ENCODE measurements around the gene RPL10.

The RPL10 gene

DNA sequence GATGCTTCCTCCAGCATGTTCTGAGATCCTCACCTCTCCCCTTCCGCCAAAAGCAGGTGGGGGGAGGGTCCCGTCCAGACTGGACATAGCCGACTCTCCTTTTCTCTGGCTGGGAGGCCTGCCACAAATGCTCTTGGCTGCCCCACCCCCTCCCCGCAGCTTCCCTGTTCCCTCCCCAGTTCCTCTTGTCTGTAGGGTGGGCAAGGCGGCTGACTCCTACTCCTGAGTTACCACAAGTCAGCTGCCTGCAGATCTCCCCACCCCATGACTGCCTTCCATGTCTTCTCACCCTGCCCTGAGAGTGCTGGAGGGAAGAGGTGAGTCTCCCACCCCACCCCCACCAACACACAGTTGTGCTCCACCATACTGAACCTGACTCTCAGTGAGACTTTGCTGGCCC is 33.2 kb downstream of the RPL10 start:
- peak; percentile 74 to 88 (median 86) for DNase-seq

DNA sequence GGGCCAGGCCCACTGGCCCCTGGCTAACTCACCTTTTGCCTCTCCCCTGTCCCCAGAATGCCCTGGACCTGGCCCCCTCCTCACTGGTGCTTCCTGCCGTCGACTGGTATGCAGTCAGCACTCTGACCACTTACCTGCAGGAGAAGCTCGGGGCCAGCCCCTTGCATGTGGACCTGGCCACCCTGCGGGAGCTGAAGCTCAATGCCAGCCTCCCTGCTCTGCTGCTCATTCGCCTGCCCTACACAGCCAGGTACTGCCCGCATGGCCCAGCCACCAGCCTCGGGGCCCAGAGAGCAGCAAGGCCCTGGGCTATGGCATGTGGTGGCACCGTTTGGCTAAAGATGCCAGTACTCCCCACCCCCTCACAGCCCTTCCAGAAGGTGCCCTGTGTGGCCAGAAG is 34.0 kb downstream of the RPL10 start:
- no peak for DNase-seq

DNA sequence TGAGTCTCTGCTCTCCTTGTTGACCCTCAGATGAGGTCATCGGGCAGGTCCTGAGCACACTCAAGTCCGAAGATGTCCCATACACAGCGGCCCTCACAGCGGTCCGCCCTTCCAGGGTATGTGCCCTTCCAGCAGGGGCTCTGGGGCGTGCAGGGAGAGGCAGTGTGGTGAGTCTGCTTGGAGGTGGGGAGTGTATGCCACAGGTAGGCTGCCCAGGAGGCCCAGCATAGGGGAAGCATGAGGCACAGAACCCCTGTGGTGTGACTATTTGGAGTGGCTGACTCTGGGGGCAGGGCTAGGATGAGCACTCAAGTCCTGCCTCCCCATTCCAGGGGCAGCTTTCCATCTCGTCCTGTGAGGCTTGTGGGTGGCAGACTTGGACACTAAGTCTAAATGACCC is 35.4 kb downstream of the RPL10 start:
- DNase-seq, result no peak

DNA sequence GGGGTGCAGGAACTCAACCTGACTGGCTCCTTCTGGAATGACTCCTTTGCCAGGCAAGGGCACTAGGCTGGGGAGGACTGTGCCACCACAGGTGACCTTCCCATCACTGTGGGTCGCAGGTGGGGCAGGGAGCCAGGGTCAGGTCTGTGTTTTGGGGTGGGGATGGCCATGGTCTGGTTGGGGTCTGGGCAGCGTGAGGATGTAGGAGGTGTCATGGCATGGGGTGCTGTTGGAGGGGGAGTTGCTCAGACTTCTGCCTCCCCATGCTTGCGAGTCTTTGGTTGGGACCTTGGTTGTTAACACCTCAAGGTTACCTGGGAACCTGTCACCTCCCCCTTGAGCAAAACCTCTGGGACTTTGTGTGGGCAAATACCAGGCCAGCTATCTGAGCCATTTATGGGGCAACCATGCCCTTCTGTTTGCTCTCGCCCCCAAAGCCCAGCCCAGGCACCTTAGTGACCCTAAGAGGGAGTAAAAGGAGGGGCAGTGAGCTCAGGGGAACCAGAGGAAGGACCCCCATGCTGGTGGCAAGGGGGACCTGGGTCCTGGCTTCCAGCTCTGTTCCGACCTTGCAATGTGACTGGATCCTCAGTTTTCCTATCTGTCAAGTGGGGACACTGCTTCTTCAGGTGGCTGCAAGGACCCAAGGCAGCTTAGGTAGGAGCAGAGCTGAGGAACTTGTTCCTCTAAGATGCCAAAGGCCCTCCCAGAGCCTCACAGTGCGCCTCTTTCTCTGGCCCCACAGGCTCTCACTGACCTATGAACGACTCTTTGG is 36.4 kb downstream of the RPL10 start:
- DNase-seq, result no peak

DNA sequence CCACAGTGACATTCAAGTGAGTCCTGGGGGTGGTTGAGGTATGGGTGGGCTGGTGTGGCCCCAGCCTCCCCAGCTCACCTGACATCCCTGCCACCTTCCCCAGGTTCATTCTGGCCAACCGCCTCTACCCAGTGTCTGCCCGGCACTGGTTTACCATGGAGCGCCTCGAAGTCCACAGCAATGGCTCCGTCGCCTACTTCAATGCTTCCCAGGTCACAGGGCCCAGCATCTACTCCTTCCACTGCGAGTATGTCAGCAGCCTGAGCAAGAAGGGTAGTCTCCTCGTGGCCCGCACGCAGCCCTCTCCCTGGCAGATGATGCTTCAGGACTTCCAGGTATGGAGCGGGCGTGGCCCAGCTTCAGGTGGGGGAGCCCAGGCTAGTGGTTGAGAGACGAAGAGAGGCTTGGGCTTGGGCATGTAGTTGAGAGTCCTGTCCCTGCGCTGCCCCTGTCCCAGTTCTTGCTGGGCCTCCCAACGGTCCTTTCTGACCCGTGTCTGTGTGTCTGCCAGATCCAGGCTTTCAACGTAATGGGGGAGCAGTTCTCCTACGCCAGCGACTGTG is 37.1 kb downstream of the RPL10 start:
- no peak for DNase-seq

DNA sequence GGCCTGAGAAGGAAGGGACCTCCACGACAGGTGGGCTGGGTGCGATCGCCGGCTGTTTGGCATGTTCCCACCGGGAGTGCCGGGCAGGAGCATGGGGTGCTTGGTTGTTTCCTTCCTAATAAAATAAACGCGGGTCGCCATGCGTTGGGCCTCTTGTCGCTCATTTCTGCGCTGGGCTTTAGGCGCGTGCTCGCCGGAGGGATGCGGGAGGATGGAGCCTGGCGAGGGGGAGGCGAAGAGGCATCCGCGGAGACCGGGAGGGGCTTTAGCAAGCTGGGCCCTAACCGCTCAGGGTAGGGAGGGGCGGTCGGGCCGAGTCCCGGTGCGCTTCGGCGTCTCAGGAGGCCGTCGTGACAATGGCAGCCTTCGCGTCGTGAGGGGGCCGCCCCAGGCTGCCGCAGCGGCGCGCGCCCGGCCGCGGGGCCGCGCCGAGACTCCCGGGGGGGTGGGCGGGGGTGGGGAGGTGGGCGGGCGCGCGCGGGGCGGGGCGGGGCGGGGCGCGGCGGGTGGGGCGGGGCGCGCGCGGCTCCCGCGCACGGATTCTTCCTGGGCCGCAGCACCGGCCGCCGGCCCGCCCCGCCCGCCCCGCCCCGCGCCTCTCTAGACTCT is 38.3 kb downstream of the RPL10 start:
- peak; percentile 41 to 81 (median 61) for DNase-seq

DNA sequence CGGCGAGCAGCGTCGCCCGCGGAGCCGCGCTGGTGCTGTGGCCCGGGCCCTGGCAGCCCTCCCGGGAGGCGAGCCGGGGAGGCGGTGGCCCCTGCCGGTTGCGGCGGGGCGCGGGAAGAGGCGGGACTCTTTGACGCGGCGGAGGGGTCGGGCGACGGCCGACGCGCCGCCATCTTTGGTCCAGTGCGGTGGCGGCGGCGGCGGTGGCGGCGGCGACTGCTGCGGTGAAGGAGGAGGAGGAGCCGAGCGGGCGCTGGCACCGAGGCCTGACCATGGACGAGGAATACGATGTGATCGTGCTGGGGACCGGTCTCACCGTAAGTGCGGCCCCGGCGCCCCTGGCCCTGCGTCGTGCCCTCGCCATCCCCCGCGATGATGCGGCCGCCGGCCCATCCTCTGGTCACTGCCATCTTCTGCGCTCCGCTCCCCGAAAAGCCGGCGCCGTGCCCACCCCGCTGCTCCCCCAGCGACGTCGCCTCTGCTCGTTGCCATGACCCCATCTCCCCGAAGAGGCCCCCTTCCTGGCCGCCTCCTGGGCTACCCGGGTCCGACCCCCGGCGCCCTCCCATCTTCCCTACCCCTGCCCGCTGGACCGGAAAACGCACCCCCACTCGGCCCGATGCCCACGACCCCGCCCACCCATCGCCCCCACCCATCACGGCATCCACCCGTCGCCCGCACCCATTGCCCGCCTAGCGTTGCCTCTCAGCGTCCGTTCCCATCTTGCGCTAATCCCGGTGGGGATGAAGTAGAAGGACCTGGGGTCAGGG is 39.0 kb downstream of the RPL10 start, which contains the start of gene GDI1:
Gene GDI1, plus strand, starts transcription at position 172 of the 770 bp plus-strand sequence. Its CDS starts 101 bp downstream, at position 273.
- peak; percentile 48 to 81 (median 62) for DNase-seq

DNA sequence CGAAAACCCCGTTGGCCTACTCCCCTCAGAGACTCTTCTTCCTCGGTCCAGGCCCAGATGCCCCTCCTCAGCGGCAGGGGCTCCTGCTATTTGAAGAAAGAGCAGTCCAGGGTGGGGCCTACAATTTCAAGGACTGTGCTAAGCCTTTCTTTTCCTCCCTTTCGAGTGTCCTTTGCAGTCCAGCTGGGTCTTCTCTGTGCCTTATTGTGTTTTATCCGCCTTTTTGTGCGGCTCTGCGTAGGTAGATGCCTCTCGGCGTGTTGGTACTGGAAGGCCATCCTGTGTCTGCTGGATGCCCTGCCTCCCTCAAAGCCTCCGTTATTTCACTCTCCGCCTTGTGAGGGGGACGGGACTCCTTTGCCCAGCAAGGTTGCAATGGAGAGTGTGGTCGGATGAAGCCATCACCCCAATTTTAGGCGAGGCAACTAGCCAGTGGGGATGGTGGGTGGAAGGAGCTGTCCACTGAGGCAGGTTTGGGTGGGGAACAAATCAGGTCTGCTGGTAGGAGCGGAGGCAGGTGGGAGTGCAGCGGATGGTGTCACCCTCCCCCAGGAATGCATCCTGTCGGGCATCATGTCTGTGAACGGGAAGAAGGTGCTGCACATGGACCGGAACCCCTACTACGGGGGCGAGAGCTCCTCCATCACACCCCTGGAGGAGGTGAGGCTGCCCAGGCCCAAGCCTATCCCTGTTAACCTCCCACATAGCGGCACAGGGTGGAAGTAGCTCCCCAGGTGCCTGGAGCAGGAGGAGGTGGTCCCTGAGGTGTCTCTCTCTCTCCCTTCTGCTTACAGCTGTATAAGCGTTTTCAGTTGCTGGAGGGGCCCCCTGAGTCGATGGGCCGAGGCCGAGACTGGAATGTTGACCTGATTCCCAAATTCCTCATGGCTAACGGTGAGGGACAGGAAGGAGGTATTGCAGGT is 40.1 kb downstream of the RPL10 start:
- no peak for DNase-seq

DNA sequence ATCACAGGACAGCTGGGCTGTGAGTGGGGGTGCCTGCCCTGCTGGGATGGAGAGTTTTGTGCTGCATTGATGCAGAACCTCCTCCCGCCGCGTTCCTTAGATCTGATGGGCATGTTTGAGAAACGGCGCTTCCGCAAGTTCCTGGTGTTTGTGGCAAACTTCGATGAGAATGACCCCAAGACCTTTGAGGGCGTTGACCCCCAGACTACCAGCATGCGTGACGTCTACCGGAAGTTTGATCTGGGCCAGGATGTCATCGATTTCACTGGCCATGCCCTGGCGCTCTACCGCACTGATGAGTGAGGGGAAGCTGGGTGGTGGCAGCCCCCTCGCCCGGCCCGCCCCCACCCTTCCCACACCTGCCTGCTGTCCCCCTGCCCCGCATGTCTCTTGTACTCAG is 41.7 kb downstream of the RPL10 start:
- no peak for DNase-seq

DNA sequence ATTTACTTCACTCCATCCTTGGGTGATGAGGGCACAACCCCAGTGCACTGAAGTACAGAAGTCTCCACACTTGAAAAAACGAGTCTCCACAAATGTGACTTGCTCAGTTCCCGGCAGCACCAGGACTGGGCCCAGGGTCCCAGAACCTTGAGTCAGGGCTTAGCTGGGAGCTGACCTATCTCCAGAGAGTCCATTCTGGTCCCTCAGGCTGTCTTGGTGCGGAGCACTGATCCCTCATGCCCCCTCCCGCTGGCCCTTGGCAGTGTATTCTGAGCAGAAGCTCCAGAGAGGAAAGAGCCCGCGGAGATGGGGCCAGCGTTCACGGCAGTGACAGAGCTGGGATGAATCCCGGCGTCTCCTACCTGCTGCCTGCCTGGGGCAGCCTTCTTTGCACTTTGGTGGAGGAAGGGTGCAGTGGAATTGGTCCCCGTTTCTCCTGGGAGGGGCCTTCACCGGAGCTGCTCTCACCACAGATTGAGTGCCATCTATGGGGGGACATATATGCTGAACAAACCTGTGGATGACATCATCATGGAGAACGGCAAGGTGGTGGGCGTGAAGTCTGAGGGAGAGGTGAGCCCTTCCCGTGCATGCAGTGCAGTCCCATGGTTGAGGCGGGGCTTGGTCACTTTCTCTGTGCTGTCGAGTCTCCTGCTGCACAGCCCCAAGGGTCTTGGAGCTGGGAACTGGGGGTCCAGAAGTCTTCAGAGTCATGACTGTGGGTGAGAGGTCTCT is 42.6 kb downstream of the RPL10 start:
- no peak for DNase-seq

DNA sequence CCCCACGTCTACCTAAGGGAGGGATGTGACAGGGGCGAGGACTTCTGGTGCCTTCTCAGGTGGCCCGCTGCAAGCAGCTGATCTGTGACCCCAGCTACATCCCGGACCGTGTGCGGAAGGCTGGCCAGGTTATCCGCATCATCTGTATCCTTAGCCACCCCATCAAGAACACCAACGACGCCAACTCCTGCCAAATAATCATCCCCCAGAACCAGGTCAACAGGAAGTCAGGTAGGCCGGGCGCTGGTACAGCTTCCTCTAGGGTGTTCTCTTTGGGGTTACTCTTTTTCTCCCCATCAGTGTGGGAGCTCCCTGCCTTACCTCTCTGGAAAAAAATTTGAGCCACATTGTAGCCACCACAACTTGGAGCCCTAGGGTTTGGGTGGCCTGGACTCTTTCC is 43.4 kb downstream of the RPL10 start:
- no peak for DNase-seq

DNA sequence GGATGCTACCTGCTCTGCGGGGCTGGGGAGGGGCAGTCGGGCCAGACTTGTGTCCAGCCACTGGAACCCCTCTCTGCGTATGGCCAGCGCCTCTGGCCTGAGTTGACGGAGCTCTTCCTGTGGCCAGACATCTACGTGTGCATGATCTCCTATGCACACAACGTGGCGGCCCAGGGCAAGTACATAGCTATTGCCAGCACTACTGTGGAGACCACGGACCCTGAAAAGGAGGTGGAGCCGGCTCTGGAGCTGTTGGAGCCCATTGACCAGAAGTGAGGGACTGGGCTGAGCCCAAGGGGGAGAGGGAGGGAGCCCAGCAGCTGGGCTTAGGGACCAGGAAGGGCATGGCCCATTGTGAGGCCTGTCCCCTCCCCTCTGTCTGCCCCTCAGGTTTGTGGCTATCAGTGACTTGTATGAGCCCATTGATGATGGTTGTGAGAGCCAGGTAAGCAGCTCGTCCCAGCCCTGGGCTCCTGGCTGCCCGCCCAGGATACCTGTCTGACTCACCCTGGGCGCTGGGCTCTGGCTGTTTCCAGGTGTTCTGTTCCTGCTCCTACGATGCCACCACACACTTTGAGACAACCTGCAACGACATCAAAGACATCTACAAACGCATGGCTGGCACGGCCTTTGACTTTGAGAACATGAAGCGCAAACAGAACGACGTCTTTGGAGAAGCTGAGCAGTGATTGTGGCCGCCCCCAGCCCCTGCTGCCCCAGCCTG is 44.0 kb downstream of the RPL10 start:
- DNase-seq, result no peak

DNA sequence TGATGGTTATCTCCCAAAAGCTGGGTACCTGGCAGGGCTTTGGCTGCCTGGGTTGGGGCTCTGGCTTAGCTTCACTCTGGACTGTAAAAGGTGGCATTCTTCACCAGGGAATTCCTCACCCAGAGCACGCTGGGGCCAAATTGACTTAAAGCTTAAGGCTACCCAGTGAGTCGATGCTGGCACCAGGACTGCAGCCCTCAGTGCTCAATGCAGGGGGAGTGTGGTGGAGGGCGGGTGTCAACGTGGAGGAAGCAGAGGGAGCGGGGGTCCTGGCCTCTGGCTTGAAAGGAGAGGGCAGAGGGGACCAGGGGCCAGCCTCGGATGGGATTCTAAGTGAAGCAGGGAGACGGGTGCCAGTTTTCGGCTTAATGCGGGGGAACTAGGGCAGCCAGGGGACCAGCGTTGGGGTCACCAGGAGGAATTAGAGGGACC is 45.3 kb downstream of the RPL10 start:
- DNase-seq, result no peak

DNA sequence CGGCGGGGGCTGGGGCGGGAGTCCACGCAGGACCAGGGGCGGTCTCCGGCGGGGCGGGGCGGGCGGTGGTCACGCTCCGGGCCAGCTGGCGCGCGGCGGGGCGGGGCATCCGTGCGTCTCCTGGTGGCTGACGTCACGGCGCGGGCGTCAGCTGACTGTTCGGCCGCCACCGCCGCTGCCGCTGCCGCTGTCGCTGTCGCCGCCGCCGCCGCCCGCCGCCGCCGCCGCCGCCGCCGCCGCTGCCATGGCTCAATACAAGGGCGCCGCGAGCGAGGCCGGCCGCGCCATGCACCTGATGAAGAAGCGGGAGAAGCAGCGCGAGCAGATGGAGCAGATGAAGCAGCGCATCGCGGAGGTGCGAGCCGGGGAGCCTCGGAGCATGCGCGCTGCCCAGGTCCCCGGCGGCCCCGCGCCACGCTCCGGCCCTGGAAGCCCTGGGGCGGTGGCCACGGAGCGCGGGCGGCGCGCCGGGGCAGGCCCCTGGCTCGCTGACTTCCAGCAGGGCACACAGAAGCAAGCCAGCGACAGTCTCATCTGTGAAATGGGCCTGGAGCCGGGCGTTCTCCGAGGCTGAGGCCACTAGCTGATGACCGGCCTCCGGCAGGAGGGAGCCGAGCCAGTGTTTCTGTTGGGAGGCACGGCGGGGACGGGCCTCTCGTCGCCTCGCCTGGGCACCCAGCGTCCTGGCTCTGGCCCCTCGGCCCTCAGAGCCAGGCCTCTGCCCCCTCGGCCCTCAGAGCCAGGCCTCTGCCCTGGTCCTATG is 46.0 kb downstream of the RPL10 start, which contains the start of gene FAM50A:
Gene FAM50A, plus strand, starts transcription at position 150 of the 763 bp plus-strand sequence. Its CDS starts 95 bp downstream, at position 245.
- DNase-seq, result peak; percentile 81 to 93 (median 87)

DNA sequence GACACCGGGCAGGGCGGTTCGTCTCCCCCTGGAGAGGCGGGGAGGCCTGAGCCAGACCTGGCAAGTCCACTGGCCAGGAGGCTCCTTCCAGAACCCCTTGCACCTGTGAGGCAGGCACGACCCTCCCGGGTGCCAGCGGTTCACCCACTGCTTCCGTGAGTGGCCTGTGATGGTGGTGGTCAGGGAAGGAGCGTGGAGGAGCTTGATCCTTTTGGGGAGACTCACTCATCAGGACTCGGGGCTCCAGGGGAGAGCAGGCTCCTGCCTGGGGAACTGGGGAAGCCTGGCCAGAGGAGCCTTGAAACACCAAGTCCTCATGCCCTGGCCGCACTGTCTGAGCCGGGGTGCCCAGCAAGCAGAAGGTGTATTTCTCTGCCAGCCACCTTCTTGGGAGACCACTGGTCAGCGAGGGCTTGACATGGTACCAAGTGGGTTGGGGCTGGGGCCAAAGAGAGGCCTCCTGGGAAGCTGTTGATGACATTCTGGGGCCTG is 46.6 kb downstream of the RPL10 start:
- no peak for DNase-seq

DNA sequence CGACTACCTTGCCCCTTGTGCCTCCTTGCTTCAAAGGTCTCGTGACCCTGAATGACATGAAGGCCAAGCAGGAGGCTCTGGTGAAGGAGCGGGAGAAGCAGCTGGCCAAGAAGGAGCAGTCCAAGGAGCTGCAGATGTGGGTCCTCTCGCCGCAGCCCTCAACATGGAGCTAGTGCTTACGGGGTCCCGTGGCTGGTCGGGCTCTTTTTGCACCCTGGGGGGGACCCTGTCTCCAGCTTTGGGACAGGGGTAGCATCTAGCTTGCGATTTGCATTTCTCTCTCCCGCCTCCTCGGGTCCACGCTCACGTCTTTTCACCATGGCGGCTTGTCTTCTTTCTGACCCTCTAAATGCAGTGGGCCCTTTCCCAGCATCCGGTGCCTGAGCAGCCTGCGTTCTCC is 47.6 kb downstream of the RPL10 start:
- no peak for DNase-seq

DNA sequence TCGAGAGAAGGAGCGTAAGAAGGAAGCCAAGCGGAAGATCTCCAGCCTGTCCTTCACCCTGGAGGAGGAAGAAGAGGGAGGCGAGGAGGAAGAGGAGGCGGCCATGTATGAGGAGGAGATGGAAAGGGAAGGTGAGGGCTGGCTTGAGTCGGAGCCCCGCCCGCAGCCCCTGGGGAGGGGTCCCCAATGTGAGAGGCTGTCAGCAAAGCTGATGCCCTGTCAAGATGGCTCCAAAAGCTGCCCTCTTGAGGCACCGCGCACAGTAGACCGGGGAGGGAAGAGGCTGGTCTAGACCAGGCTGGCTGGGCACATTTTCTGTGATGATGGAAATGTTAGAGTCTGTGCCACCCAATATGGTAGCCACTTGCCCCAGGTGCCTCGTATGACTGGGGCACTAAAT is 48.3 kb downstream of the RPL10 start:
- DNase-seq, result no peak

DNA sequence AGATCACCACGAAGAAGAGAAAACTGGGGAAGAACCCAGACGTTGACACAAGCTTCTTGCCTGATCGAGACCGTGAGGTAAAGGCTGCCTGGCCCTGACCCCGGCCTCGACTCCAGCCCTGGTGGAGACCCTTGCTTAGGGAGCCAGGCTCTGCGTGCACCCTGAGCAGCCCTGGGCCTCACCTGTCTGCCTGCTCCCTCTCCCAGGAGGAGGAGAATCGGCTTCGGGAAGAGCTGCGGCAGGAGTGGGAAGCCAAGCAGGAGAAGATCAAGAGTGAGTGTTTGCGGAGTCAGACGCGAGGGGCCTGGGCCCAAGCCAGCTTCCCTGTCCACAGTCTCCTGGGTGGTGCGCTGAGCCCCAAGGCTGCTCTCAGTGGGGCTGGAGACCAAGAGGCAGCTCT is 50.3 kb downstream of the RPL10 start:
- no peak for DNase-seq

DNA sequence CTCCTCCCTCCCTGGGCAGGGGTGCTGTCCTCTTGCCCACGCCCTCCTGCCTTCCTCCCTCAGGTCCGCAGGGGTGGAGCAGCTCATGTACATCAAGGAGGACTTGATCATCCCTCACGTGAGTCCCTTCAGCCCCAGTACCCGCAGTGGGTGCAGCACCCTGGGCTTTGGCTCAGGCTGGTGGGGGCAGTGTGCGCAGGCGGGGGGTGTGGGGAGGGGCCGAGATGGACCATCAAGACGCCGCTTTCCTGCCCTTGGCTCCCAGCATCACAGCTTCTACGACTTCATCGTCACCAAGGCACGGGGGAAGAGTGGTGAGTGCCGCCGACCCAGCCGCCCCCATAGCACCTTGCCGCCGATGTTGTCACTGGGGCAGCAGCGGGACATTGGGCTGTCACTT is 51.4 kb downstream of the RPL10 start:
- no peak for DNase-seq

Data from suppressor macrophage (primary cell).